HepG2 (cell line): ENCODE results near the gene UTP4. TPM values are rescaled to one million over a fixed set of nuclear protein-coding genes. Genes with fewer than 3 reads are reported as not detected.

Experiments
- BORCS8-MEF2B ChIP-seq: sonication (generic); formaldehyde crosslinking; IDR thresholded peaks from 2 replicates; pipeline ENCODE4 v1.8.0; 2022; ENCODE audit warnings: mild to moderate bottlenecking, missing genetic modification reagents
- HNRNPLL ChIP-seq: fragments of 200-400 bp; formaldehyde crosslinking; IDR thresholded peaks from 2 replicates; pipeline ENCODE4 v1.6.1; 2017; ENCODE audit warnings: mild to moderate bottlenecking, low read depth, low read length; ENCODE audit not compliant: poor library complexity, severe bottlenecking
- IRF9 ChIP-seq: sonication (generic); formaldehyde crosslinking; IDR thresholded peaks from 2 replicates; pipeline ENCODE4 v1.8.0; 2022; ENCODE audit warnings: missing genetic modification reagents, mild to moderate bottlenecking, borderline replicate concordance
- KIAA2018 ChIP-seq: sonication (generic); formaldehyde crosslinking; IDR thresholded peaks from 2 replicates; pipeline ENCODE4 v1.5.0; 2020; ENCODE audit warnings: mild to moderate bottlenecking, missing genetic modification reagents, borderline replicate concordance
- NFKBIZ ChIP-seq: IDR thresholded peaks from 2 replicates; pipeline ENCODE4 v1.6.1; 2018; ENCODE audit warnings: missing genetic modification reagents, missing compliant biosample characterization
- POGK ChIP-seq: sonication (generic); formaldehyde crosslinking; conservative IDR thresholded peaks from 2 replicates; pipeline ENCODE4 v1.8.0; 2022; ENCODE audit warnings: mild to moderate bottlenecking, moderate library complexity, missing genetic modification reagents
- SNAPC5 ChIP-seq: sonication (generic); formaldehyde crosslinking; IDR thresholded peaks from 2 replicates; pipeline ENCODE4 v1.8.1; 2023; ENCODE audit warnings: mild to moderate bottlenecking, missing genetic modification reagents, borderline replicate concordance
- TCF7 ChIP-seq: sonication (generic); IDR thresholded peaks from 2 replicates; pipeline ENCODE4 v1.6.1; 2016; ENCODE audit warnings: antibody characterized with exemption, low read depth
- USF2 ChIP-seq, 2 experiments: sonication (generic) in 1 of 2; formaldehyde crosslinking in 1 of 2; IDR thresholded peaks; 2 replicates each; pipeline versions ENCODE4 v1.5.1 to v1.6.1; 2011 to 2020; ENCODE audit warnings: borderline replicate concordance in 1 of 2, low read depth in 1 of 2, low read length in 1 of 2, mild to moderate bottlenecking in 1 of 2, missing genetic modification reagents in 1 of 2, moderate library complexity in 1 of 2
- ZNF556 ChIP-seq: sonication (generic); formaldehyde crosslinking; IDR thresholded peaks from 2 replicates; pipeline ENCODE4 v1.4.0; 2020; ENCODE audit warnings: mild to moderate bottlenecking, missing genetic modification reagents, borderline replicate concordance
- ZNF598 ChIP-seq: sonication (generic); formaldehyde crosslinking; IDR thresholded peaks from 2 replicates; pipeline ENCODE4 v1.5.1; 2020; ENCODE audit warnings: mild to moderate bottlenecking, missing genetic modification reagents, borderline replicate concordance
- ZNF768 ChIP-seq: sonication (generic); formaldehyde crosslinking; IDR thresholded peaks from 2 replicates; pipeline ENCODE4 v1.4.0; 2020; ENCODE audit warnings: missing genetic modification reagents
- polyA plus RNA-seq, 8 experiments: library from polyadenylated mRNA; depleted of rRNA in 3 of 8; stranded (reverse) in 7 of 8; unstranded in 1 of 8; fragments of >200 nt; fragmentation: Illumina TruSeq in 4 of 8; extraction: Trizol in 4 of 8; gene quantifications; 2 replicates each; pipeline versions ENCODE4 v1.2.1 to v1.2.3, GENCODE V29; 2011 to 2016; ENCODE audit warnings: low read depth in 4 of 8, missing spikeins in 1 of 8, mixed read lengths in 1 of 8; ENCODE audit not compliant: insufficient read depth in 1 of 8
- total RNA-seq, 5 experiments: library from RNA; depleted of rRNA; stranded (reverse); fragments of >200 nt; fragmentation: Illumina TruSeq; extraction: Trizol; gene quantifications; 2 replicates each; pipeline ENCODE4 v1.2.3, GENCODE V29; 2016; ENCODE audit warnings: low read depth in 1 of 5

Gene UTP4
- total and polyA plus RNA-seq, 2 of the 13 experiments (the other 11 are each of a cell fraction or from before 2014, with no cell fraction given), result 30.0 to 85.8 TPM

- TF ChIP-seq POGK (CRISPR knock-in tag) (no peak; the same call in 1 of the 2 replicates), BORCS8-MEF2B (CRISPR knock-in tag) (peak; percentile 74; the same call in 1 of the 2 replicates), TCF7 (no peak), KIAA2018 (CRISPR knock-in tag) (0 out of 2 replicates have a peak, but pooled peaks have one; percentile 57), ZNF598 (CRISPR knock-in tag) (peak; percentile 98), NFKBIZ (CRISPR knock-in tag) (peak; percentile 54; the same call in 1 of the 2 replicates), HNRNPLL (peak; percentile 94), USF2 (IDR thresholded peaks at IDR 0.05; ENCODE audit: low read depth, low read length) (no peak), USF2 (CRISPR knock-in tag; IDR thresholded peaks at IDR 0.05; ENCODE audit: borderline replicate concordance) (peak; percentile 51; the same call in 1 of the 2 replicates), ZNF768 (CRISPR knock-in tag) (peak; percentile 70; the same call in 1 of the 2 replicates), ZNF556 (peak; percentile 63; the same call in 1 of the 2 replicates), IRF9 (CRISPR knock-in tag) (peak; percentile 69), SNAPC5 (CRISPR knock-in tag) (no peak; the same call in 1 of the 2 replicates)
These were observed 54.4 kb downstream of the UTP4 start, which contains the start of gene SNTB2 (continued) for GRCh38 chr16:69186642-69187445.
